ENCODE measurements around the gene ITGB4.
A peak's percentile ranks its signal among the peaks of the same experiment; 100 is the strongest.

Gene ITGB4

GRCh38 chr17:75679706-75680211 is 41.5 kb upstream of the ITGB4 start:
- TF ChIP-seq TAF1 (IDR thresholded peaks at IDR 0.05; ENCODE audit: borderline replicate concordance, insufficient read depth, low read length) (no peak), SIN3A (IDR thresholded peaks at IDR 0.05; ENCODE audit: borderline replicate concordance, insufficient read depth, low read length) (0 out of 2 replicates have a peak, but pooled peaks have one; percentile 87), REST (IDR thresholded peaks at IDR 0.05; ENCODE audit: insufficient read depth in 1 of 2, low read depth in 2 of 2, low read length in 2 of 2) (peak in 1 of 2 experiments; percentile 70; a peak in 2 of 4 replicates), FOXP2 (optimal IDR thresholded peaks at IDR 0.05; ENCODE audit: borderline replicate concordance, extremely low read depth, extremely low read length, insufficient read depth) (peak; percentile 95), POLR2AphosphoS5 (IDR thresholded peaks at IDR 0.05; ENCODE audit: low read depth, low read length) (no peak)

- TF ChIP-seq REST (IDR thresholded peaks at IDR 0.05; ENCODE audit: insufficient read depth in 1 of 2, low read depth in 2 of 2, low read length in 2 of 2) (no peak), SIN3A (IDR thresholded peaks at IDR 0.05; ENCODE audit: borderline replicate concordance, insufficient read depth, low read length) (no peak), POLR2AphosphoS5 (IDR thresholded peaks at IDR 0.05; ENCODE audit: low read depth, low read length) (no peak), TAF1 (IDR thresholded peaks at IDR 0.05; ENCODE audit: borderline replicate concordance, insufficient read depth, low read length) (no peak), FOXP2 (optimal IDR thresholded peaks at IDR 0.05; ENCODE audit: borderline replicate concordance, extremely low read depth, extremely low read length, insufficient read depth) (no peak)
Measured at GRCh38 chr17:75680431-75680830, 40.8 kb upstream of the ITGB4 start.

- TF ChIP-seq SIN3A (IDR thresholded peaks at IDR 0.05; ENCODE audit: borderline replicate concordance, insufficient read depth, low read length) = no peak
- no peak for TF ChIP-seq REST (IDR thresholded peaks at IDR 0.05; ENCODE audit: insufficient read depth in 1 of 2, low read depth in 2 of 2, low read length in 2 of 2)
- no peak for TF ChIP-seq FOXP2 (optimal IDR thresholded peaks at IDR 0.05; ENCODE audit: borderline replicate concordance, extremely low read depth, extremely low read length, insufficient read depth)
- no peak for TF ChIP-seq POLR2AphosphoS5 (IDR thresholded peaks at IDR 0.05; ENCODE audit: low read depth, low read length)
- TF ChIP-seq TAF1 (IDR thresholded peaks at IDR 0.05; ENCODE audit: borderline replicate concordance, insufficient read depth, low read length) = no peak
Measured at GRCh38 chr17:75681289-75681688, 40.0 kb upstream of the ITGB4 start.

GRCh38 chr17:75683583-75683982 is 37.7 kb upstream of the ITGB4 start:
- TF ChIP-seq FOXP2 (optimal IDR thresholded peaks at IDR 0.05; ENCODE audit: borderline replicate concordance, extremely low read depth, extremely low read length, insufficient read depth) (no peak), SIN3A (IDR thresholded peaks at IDR 0.05; ENCODE audit: borderline replicate concordance, insufficient read depth, low read length) (no peak), TAF1 (IDR thresholded peaks at IDR 0.05; ENCODE audit: borderline replicate concordance, insufficient read depth, low read length) (no peak), REST (IDR thresholded peaks at IDR 0.05; ENCODE audit: insufficient read depth in 1 of 2, low read depth in 2 of 2, low read length in 2 of 2) (no peak), POLR2AphosphoS5 (IDR thresholded peaks at IDR 0.05; ENCODE audit: low read depth, low read length) (no peak)
